Common myeloid progenitor, CD34-positive (primary cell): ENCODE results near the gene LARGE2. TPM values are rescaled to one million over a fixed set of nuclear protein-coding genes. Genes with fewer than 3 reads are reported as not detected.

ENCODE experiments used
- CTCF ChIA-PET: fragments of 350-600 bp; sonication (Branson Sonifier 250); formaldehyde crosslinking; loops from one replicate; lab custom pipeline; 2021; ENCODE audit warnings: antibody characterized with exemption; lab: Charles Lee
- POLR2A ChIA-PET: fragments of 350-600 bp; sonication (Branson Sonifier 250); formaldehyde crosslinking; loops from one replicate; lab custom pipeline; 2021; ENCODE audit warnings: antibody characterized with exemption; lab: Charles Lee
- DNase-seq, 3 donors: peaks; one replicate each; pipeline versions ENCODE4 v3.0.0 to v3.0.0-alpha.2; 2013
- H3K27ac ChIP-seq, 2 experiments: 1 replicate in 1 of 2; 2 replicates in 1 of 2; pipeline ENCODE4 v1.7.0; 2013; ENCODE audit warnings: inconsistent platforms in 2 of 2, low read length in 2 of 2, mild to moderate bottlenecking in 2 of 2, low read depth in 1 of 2, moderate library complexity in 1 of 2; ENCODE audit not compliant: severe bottlenecking in 2 of 2, insufficient read depth in 1 of 2, poor library complexity in 1 of 2
- H3K27me3 ChIP-seq, 5 experiments: replicated peaks in 2 of 5; 1 replicate in 3 of 5; 2 replicates in 2 of 5; pipeline versions ENCODE4 v1.6.1 to v1.7.0; 2013; ENCODE audit warnings: low read length in 4 of 5, mild to moderate bottlenecking in 2 of 5, moderate library complexity in 2 of 5, inconsistent platforms in 1 of 5; ENCODE audit not compliant: insufficient read depth in 5 of 5, control insufficient read depth in 4 of 5
- H3K36me3 ChIP-seq, 4 experiments: 1 replicate in 2 of 4; 2 replicates in 2 of 4; pipeline versions ENCODE4 v1.6.1 to v1.7.0; 2013; ENCODE audit warnings: low read length in 3 of 4, control low read depth in 1 of 4, mild to moderate bottlenecking in 1 of 4; ENCODE audit not compliant: control insufficient read depth in 4 of 4, insufficient read depth in 4 of 4
- H3K4me1 ChIP-seq, 4 experiments: 1 replicate in 3 of 4; 2 replicates in 1 of 4; pipeline versions ENCODE4 v1.6.1 to v1.7.1; 2013; ENCODE audit warnings: low read length in 3 of 4, mild to moderate bottlenecking in 3 of 4, control low read depth in 1 of 4, inconsistent platforms in 1 of 4, moderate library complexity in 1 of 4; ENCODE audit not compliant: control insufficient read depth in 4 of 4, insufficient read depth in 4 of 4; ENCODE audit errors: control extremely low read depth in 1 of 4
- H3K4me3 ChIP-seq, 7 experiments: 1 replicate in 4 of 7; 2 replicates in 3 of 7; pipeline versions ENCODE4 v1.5.1 to v1.7.0; 2013; ENCODE audit warnings: mild to moderate bottlenecking in 7 of 7, low read length in 6 of 7, moderate library complexity in 6 of 7, inconsistent platforms in 2 of 7, low read depth in 2 of 7, control low read depth in 1 of 7; ENCODE audit not compliant: insufficient read depth in 4 of 7, control insufficient read depth in 1 of 7; ENCODE audit errors: extremely low read depth in 1 of 7
- H3K9me3 ChIP-seq, 5 experiments: 1 replicate in 4 of 5; 2 replicates in 1 of 5; pipeline versions ENCODE4 v1.6.1 to v1.7.1; 2013; ENCODE audit warnings: low read length in 4 of 5, mild to moderate bottlenecking in 2 of 5, inconsistent platforms in 1 of 5, low read depth in 1 of 5, moderate library complexity in 1 of 5; ENCODE audit not compliant: control insufficient read depth in 4 of 5, insufficient read depth in 2 of 5; ENCODE audit errors: control extremely low read depth in 1 of 5
- WGBS: methylation state at CpG from one replicate; pipeline ENCODE4 v1.1.5; 2013; ENCODE audit not compliant: insufficient coverage; 5-methylcytosine and 5-hydroxymethylcytosine counted together
- polyA plus RNA-seq: library from polyadenylated mRNA; unstranded; fragments of 120-200 nt; gene quantifications from one replicate; pipeline ENCODE4 v1.2.1, GENCODE V29; 2013

LARGE2 gene
- 0.34 TPM for polyA plus RNA-seq

DNA sequence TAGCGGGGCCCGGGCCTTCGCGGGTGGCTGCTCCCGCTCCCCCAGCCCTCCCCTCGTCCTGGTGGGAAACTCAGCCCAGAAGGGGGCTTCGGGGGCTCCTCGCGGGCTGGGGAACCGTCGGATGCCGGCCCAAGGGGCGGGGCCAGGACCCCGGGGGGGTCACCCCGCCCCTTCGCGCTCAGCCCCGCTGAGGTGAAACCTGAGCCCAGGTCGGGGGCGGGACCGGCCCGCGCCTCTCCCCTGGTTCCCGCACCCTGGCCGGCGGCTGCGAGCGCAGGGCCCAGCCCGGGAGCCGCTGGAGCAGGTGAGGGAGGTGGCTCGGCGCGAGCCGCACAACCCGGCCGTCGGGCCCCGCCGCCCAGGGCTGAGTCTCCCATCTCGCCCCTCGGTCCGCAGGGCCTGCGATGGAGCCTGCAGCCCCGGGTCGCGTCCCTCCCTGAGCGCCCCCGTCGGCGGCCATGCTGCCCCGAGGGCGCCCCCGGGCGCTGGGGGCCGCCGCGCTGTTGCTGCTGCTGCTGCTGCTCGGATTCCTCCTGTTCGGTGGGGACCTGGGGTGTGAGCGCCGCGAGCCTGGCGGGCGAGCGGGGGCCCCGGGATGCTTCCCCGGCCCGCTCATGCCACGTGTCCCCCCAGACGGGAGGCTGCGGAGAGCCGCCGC lies at the start of gene LARGE2:
Gene LARGE2 (plus strand): TSS at position 232 of the 658 bp plus-strand sequence. CDS start 227 bp downstream, at position 459.
- peaks cover 0 to 38% (median 9%) of the 10 kb centered on the region in 5 experiments for H3K27me3 ChIP-seq
- no peak for DNase-seq
- no peaks in the 10 kb centered on the region for H3K9me3 ChIP-seq
- H3K36me3 ChIP-seq: no peaks in the 10 kb centered on the region
- H3K4me1 ChIP-seq: peaks cover 0 to 50% (median 42%) of the 10 kb centered on the region in 4 experiments
- ChIA-PET CTCF (interaction anchor here (1.3 kb wide), 1 partner anchor 14 kb away, joined by 4 read pairs; no protein-coding TSS in a partner anchor), POLR2A (no interaction called here)
- H3K27ac ChIP-seq: no peak within 1 kb of the TSS
- H3K4me3 ChIP-seq: peak within 1 kb of the TSS in 6 of 7 experiments; percentile 25 to 59 (median 39)
- under 1% methylated on average over 67 of the region's 73 CpGs for WGBS

DNA sequence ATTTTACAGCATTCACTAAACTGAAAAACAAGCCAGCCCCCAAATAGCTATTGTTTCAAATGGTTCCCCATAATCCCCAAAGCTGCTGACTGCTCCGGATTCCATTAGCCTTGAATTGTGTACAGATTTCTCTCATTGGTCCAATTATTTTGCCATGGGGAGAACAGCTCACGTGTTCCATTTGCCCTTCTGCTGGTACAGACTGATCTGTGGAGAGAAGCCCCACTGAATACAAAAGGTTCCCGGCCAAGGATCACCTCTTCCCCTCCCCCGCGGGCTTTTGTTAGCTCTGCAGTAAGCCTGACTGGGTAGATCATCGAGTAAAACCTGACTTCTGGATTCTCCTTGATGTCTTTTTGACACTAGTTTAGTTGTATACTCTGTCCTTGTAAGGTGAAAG lies 46.1 kb upstream of the LARGE2 start:
- H3K27ac ChIP-seq: no peak overlapping the region
- H3K27me3 ChIP-seq: no peaks in the 10 kb centered on the region
- H3K36me3 ChIP-seq: peaks cover 5 to 67% (median 49%) of the 10 kb centered on the region in 4 experiments
- no peaks in the 10 kb centered on the region for H3K9me3 ChIP-seq
- 96% methylated on average over 5 of the region's 6 CpGs for WGBS
- POLR2A ChIA-PET: no interaction called here
- H3K4me3 ChIP-seq: no peak overlapping the region
- CTCF ChIA-PET: interaction anchor here (1.0 kb wide), 1 partner anchor 8 kb away, joined by 3 read pairs; no protein-coding TSS in a partner anchor
- peaks cover 0 to 9% (median 3%) of the 10 kb centered on the region in 4 experiments for H3K4me1 ChIP-seq
- no peak for DNase-seq

DNA sequence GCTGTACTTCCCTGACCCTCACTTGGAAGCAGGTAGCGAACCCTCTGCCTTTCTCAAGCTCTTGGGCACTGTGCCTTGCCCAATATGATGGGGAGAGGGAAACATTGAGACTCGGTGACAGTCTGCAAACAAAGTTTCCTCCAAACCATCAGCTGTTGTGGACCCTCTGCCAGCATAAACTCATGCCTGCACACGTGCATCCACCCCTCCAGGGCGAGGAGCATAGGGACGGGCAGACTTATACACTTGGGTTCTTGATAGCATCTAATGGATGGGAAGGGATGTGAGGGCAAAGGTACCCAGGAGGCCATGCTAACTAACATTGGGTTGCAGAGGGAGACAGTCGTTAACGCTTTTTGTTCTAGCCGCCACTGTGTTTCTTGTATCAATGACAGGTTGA lies 45.2 kb upstream of the LARGE2 start:
- POLR2A ChIA-PET: no interaction called here
- Histone ChIP-seq H3K4me1 (peaks cover 0 to under 1% (median 0%) of the 10 kb centered on the region in 4 experiments), H3K36me3 (peaks cover 11 to 69% (median 48%) of the 10 kb centered on the region in 4 experiments), H3K27ac (no peak overlapping the region), H3K4me3 (no peak overlapping the region), H3K27me3 (no peaks in the 10 kb centered on the region), H3K9me3 (no peaks in the 10 kb centered on the region)
- 96% methylated on average over 5 of the region's 8 CpGs for WGBS
- CTCF ChIA-PET: interaction anchor here (0.7 kb wide), 1 partner anchor 18 kb away, joined by 4 read pairs; no protein-coding TSS in a partner anchor
- no peak for DNase-seq

GRCh38 chr11:45877845-45878244 lies 44.6 kb upstream of the LARGE2 start:
- peaks cover 11 to 71% (median 47%) of the 10 kb centered on the region in 4 experiments for H3K36me3 ChIP-seq
- no peak for DNase-seq
- no peaks in the 10 kb centered on the region for H3K27me3 ChIP-seq
- POLR2A ChIA-PET: no interaction called here
- no peak overlapping the region for H3K4me3 ChIP-seq
- H3K4me1 ChIP-seq: no peaks in the 10 kb centered on the region
- no peak overlapping the region for H3K27ac ChIP-seq
- CTCF ChIA-PET: no interaction called here
- H3K9me3 ChIP-seq: no peaks in the 10 kb centered on the region
- 100% methylated on average over 3 of the region's 3 CpGs for WGBS

DNA sequence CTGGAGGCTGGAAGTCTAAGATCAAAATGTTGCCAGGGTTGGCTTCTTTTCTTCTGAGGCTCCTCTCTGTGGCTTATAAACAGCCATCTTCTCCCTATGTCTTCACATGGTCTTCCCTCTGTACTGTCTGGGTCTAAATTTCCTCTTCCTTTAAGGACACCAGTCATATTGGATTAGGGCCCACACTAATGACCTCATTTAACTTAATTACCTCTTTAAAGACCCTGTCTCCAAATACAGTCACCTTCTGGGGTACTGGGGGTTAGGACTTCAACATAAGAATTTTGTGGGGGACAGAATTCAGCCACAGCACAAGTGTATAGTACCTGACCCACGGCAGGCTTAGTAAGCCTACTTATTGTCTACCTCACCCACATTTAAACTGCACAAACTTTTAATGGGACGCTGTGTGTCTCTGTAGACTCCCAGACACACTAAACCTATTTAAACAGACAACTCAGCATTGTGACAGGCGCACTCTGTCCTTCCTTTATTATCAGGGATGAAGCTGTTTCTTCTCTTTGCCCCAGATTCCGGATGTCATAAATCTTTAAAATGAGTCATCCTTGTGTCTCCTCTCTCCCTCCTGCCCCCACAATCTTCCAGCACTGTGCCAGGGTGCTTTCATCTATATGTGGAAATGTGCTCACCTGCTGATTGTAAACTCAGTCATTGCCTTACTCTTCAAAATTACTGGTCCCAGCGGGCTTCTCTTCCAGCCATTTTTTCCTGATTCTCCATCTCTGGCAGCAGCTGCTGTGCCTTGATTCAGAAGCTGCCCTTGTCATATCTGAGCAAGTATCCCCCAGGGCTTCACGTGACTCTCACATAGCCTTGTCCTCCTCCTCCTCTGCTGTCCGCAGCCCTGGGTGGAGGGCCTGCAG lies 42.4 kb upstream of the LARGE2 start:
- DNase-seq: no peak
- Histone ChIP-seq H3K4me3 (no peak overlapping the region), H3K27me3 (peaks cover 0 to 9% (median 0%) of the 10 kb centered on the region in 5 experiments), H3K4me1 (peaks cover under 1 to 3% (median 2%) of the 10 kb centered on the region in 4 experiments), H3K36me3 (peaks cover 11 to 63% (median 37%) of the 10 kb centered on the region in 4 experiments), H3K9me3 (no peaks in the 10 kb centered on the region), H3K27ac (no peak overlapping the region)
- 97% methylated on average over 7 of the region's 7 CpGs for WGBS
- POLR2A ChIA-PET: no interaction called here
- CTCF ChIA-PET: interaction anchor here (0.7 to 2.0 kb wide), 2 partner anchors 8 to 79 kb away, joined by 3 to 11 read pairs; no protein-coding TSS in a partner anchor

DNA sequence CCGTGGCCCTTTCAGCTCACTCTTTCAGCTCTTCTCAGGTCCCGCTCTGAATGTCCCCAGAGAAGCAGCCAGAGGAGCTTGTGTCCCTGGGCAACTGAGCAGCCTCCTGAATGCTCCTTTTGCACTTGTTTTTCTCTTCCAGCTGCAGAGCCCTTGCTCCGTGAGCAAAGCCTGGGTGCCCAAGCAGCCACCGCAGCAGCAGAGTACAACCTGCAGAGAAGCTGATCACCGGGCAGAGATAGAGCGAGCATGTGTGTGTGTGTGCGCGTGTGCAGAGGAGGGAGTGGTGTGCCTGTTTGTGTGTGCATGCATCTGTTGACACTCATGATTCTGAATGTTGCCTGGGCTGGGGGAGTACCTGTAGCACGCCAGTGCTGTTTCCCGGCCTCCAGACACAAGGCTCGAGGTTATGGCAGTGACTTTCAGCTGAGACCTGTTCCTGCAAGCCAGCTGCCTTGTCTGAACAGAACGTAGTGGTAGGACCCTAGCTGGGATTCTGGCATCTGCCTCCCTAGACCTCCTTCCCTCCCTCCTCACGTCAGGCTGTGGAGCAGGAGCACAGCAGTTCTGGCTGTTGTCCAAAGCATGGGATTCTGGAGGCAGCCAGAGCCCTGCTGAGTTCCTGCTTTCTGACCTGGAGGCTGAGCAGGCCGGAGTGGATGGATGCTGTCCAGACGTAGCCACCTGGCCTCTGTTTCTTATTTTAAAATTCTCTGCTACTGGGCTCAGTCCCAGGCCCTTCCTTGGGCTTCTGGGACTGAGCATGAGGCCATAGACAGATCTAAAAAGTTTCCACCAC lies 41.5 kb upstream of the LARGE2 start:
- Histone ChIP-seq H3K36me3 (peaks cover 11 to 55% (median 31%) of the 10 kb centered on the region in 4 experiments), H3K4me1 (peaks cover 3 to 11% (median 7%) of the 10 kb centered on the region in 4 experiments), H3K27me3 (peaks cover 0 to 16% (median 1%) of the 10 kb centered on the region in 5 experiments), H3K4me3 (no peak overlapping the region), H3K27ac (no peak overlapping the region), H3K9me3 (no peaks in the 10 kb centered on the region)
- 93% methylated on average over 14 of the region's 15 CpGs for WGBS
- ChIA-PET POLR2A (no interaction called here), CTCF (interaction anchor here (1.2 to 2.0 kb wide), 3 partner anchors 9 to 84 kb away, joined by 3 to 11 read pairs (median 4); partner anchors contain the start of gene CRY2)
- no peak for DNase-seq
